ENCODE results near the gene KIF22.

- TF ChIP-seq CTCF (IDR thresholded peaks at IDR 0.05) (no peak), POLR2A (IDR thresholded peaks at IDR 0.05) (no peak)
Measured at GRCh38 chr16:29756654-29757053, 33.9 kb upstream of the KIF22 start.

Data from prostate gland (tissue), 2 donors.